Heart right ventricle (tissue), 16 donors: ENCODE data around the gene LPCAT3. TPM values are rescaled to one million over a fixed set of nuclear protein-coding genes. Genes with fewer than 3 reads are reported as not detected.

Experiments used
- ATAC-seq, 8 donors: fragments of 200-7000 bp; cut with Tn5 transposase; one replicate each; pipeline ENCODE4 v1.9.1; 2020; ENCODE audit warnings: mild to moderate bottlenecking in 8 of 8, moderate library complexity in 8 of 8, moderate number of reproducible peaks in 1 of 8
- DNase-seq, 2 donors: peaks; one replicate each; pipeline ENCODE4 v3.0.0-alpha.2; 2020
- H3K27ac ChIP-seq, 10 donors: fragments of 200-600 bp; sonication (generic) in 2 of 10; one replicate each; pipeline versions ENCODE4 v1.5.0 to v1.8.0; 2020 to 2022; ENCODE audit warnings: mild to moderate bottlenecking in 3 of 10
- H3K27me3 ChIP-seq, 7 donors: fragments of 200-600 bp; one replicate each; pipeline ENCODE4 v1.8.0; 2021 to 2022; ENCODE audit warnings: mild to moderate bottlenecking in 2 of 7
- H3K36me3 ChIP-seq, 9 donors: fragments of 200-600 bp; sonication (generic) in 1 of 9; one replicate each; pipeline versions ENCODE4 v1.5.0 to v1.8.0; 2020 to 2022; ENCODE audit warnings: mild to moderate bottlenecking in 2 of 9
- H3K4me1 ChIP-seq, 9 donors: fragments of 200-600 bp; sonication (generic) in 1 of 9; one replicate each; pipeline versions ENCODE4 v1.5.0 to v1.8.0; 2020 to 2022; ENCODE audit warnings: mild to moderate bottlenecking in 4 of 9
- H3K4me3 ChIP-seq, 10 donors: fragments of 200-600 bp; sonication (generic) in 2 of 10; one replicate each; pipeline versions ENCODE4 v1.5.0 to v1.8.0; 2020 to 2022; ENCODE audit warnings: mild to moderate bottlenecking in 7 of 10, moderate library complexity in 2 of 10
- H3K9me3 ChIP-seq, 11 donors: fragments of 200-600 bp in 10 of 11; sonication (generic) in 2 of 11; one replicate each; pipeline versions ENCODE4 v1.5.0 to v1.8.0; 2013 to 2022; ENCODE audit warnings: mild to moderate bottlenecking in 2 of 11, control low read depth in 1 of 11, moderate library complexity in 1 of 11
- WGBS, 2 donors: extraction: QIAGEN DNeasy Blood & Tissue Kit; methylation state at CpG; one replicate each; pipeline ENCODE4 v1.1.7; 2013; ENCODE audit warnings: inconsistent platforms in 1 of 2; 5-methylcytosine and 5-hydroxymethylcytosine counted together
- intact Hi-C, 10 donors: fragments of 100-400 bp; cut with DNase I; formaldehyde crosslinking; loops; one replicate each; pipeline versions ENCODE4 v1.11.1 to v1.14.2; 2022
- polyA plus RNA-seq, 2 donors: library from polyadenylated mRNA; stranded (reverse); fragments of 200-250 nt; gene quantifications; one replicate each; pipeline ENCODE4 v1.2.3, GENCODE V29; 2013
- total RNA-seq, 10 donors: library from RNA; stranded (reverse); fragmentation: NEBNext Ultra II Directional in 3 of 10; extraction: Animal tissue kit (Norgen Biotek cat#: 25700) in 3 of 10; gene quantifications; one replicate each; pipeline versions ENCODE4 v1.2.1 to v1.2.4, GENCODE V29; 2021 to 2023
- TF ChIP-seq, protein P1 (sequence below), 9 donors: fragments of 200-600 bp; sonication (generic) in 2 of 9; IDR thresholded peaks; one replicate each; pipeline versions ENCODE4 v1.5.0 to v1.8.0; 2021 to 2022; ENCODE audit warnings: antibody characterized with exemption in 9 of 9, mild to moderate bottlenecking in 5 of 9, moderate library complexity in 1 of 9
- donor health status: Arrhythmogenic right ventricular cardiomyopathy.
- donor health status: ischemic (EF 13 %, LVEDD 7.1; RV severe dilation, severe dysfunction).
- donor health status: healthy with polysubstance abuse.
- donor health status: DM: no; HTN: yes; CAD: no.
- donor health status: DM: no; HTN: no; CAD: no.
- donor health status: ischemic (EF 25% LVEDD 6.9; RV normal size, moderate dysfunction).
- donor health status: ischemic (EF 25% LVEDD 5.7; RV mildly dilated, moderate dysfunction).
- donor health status: healthy.
- donor health status: DM: yes; HTN: yes; CAD: no.
- donor health status: Ischemic cardiomyopathy.
- donor health status: ischemic (EF 35%, LVEDD 5.7; RV mildly dilated, moderate dysfunction).
- donor health status: nonischemic (EF 11% LVEDD 7.7; RV severe dilation, severe dysfunction).
- donor health status: DM: yes; HTN: yes; CAD: no.
- donor health status: PGD.
- donor health status: ischemic (EF 29% LVEDD 5.4; RV normal size, mild dysfunction).
- donor health status: nonischemic (EF 23%, LVEDD 6.1; RV moderate dilation, normal function).

LPCAT3 gene
- total and polyA plus RNA-seq, 12 donors = 19.9 to 65.8 (median 35.5) TPM

DNA sequence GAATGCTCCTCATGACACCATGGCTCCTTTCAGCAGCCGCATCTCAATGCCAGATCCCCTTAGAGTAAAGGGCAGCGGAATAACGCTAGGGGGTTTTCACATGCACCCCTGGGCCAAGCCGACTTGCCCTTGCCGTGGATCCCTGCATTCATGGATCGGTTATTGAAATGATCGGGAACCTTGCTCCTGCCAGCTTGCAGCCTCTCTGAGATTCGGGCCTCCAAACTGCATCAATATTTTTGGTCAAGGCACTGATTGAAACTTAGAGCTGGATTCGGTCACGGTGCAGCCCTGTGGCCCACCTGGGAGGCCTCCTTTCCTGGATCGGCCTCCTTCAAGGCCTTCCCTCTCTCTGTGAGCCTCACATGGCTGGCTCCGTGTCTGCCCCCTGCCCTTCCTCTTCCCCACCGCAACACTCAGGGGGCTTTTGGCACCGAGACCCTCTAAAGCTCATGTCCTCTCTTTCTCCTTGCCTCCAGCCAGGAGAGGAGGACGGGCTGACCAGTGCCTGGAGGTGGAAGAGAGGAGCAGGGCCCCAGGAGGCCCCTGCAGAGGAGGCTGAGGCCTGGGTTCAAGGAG is 65.3 kb downstream of the LPCAT3 start:
- Histone ChIP-seq H3K4me1 (peaks cover 0 to 84% (median 16%) of the 10 kb centered on the region in 9 donors), H3K27me3 (no peaks in the 10 kb centered on the region), H3K36me3 (peaks cover 0 to 48% (median 0%) of the 10 kb centered on the region in 9 donors), H3K9me3 (no peaks in the 10 kb centered on the region), H3K4me3 (peak overlapping the region in 6 of 10 donors; percentile 37 to 80 (median 42)), H3K27ac (peak overlapping the region in 8 of 10 donors; percentile 1 to 98 (median 76))
- 80 to 86% methylated on average over 15 of the region's 15 CpGs for WGBS, 2 donors
- TF ChIP-seq, protein P1, sequence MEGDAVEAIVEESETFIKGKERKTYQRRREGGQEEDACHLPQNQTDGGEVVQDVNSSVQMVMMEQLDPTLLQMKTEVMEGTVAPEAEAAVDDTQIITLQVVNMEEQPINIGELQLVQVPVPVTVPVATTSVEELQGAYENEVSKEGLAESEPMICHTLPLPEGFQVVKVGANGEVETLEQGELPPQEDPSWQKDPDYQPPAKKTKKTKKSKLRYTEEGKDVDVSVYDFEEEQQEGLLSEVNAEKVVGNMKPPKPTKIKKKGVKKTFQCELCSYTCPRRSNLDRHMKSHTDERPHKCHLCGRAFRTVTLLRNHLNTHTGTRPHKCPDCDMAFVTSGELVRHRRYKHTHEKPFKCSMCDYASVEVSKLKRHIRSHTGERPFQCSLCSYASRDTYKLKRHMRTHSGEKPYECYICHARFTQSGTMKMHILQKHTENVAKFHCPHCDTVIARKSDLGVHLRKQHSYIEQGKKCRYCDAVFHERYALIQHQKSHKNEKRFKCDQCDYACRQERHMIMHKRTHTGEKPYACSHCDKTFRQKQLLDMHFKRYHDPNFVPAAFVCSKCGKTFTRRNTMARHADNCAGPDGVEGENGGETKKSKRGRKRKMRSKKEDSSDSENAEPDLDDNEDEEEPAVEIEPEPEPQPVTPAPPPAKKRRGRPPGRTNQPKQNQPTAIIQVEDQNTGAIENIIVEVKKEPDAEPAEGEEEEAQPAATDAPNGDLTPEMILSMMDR (IDR thresholded peaks at IDR 0.05) = no peak
- intact Hi-C loops = loop anchor here in 1 of 10 donors (10.0 kb wide), 1 partner anchor 162 kb away; no protein-coding TSS in a partner anchor
- no peak for DNase-seq
- ATAC-seq = no peak

DNA sequence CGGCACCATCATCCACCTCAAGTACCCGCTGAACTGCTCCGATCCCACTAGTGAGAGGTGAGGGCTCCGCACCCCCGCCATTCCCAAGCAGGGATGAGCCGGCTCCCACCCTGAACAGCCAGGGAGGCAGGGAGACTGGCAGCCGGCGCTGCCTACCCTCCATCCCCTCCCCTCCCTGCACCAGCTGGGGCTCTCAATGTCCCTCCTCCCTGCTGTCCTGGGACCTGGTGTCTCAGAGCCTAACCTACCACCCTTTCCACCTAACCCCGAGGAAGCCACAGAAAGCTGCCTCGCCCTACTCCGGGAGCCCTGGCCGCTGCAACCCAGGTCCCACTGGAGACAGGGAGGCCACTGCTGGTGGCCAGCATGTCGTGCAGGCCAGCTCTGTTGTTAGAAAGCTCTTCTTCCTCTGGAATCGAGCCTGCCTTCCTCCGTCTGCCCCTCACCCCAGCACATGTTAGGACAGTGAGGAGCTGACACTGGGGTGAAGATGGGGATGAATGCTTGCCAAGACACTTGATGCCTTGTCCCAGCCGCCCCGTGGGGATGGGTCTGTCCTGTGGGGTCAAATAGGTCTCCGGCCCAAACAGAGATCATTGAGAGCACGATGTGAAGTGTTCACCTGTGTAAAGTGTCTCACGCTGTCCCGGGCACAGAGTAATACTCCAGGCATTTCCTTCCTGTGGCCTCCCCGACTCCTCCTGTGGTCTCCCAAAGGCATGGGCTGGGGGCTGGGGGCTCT is 66.0 kb downstream of the LPCAT3 start:
- H3K9me3 ChIP-seq = no peaks in the 10 kb centered on the region
- WGBS, 2 donors = 67 to 72% methylated on average over 22 of the region's 22 CpGs
- DNase-seq (no peak), ATAC-seq (no peak)
- H3K4me1 ChIP-seq = peaks cover 0 to 82% (median 13%) of the 10 kb centered on the region in 9 donors
- peak overlapping the region in 8 of 10 donors; percentile 12 to 80 (median 40) for H3K4me3 ChIP-seq
- H3K36me3 ChIP-seq = peaks cover 0 to 41% (median 0%) of the 10 kb centered on the region in 9 donors
- H3K27me3 ChIP-seq = no peaks in the 10 kb centered on the region
- intact Hi-C loops = loop anchor here in 1 of 10 donors (10.0 kb wide), 1 partner anchor 163 kb away; no protein-coding TSS in a partner anchor
- TF ChIP-seq, protein P1 (IDR thresholded peaks at IDR 0.05) = no peak
- H3K27ac ChIP-seq = peak overlapping the region in 7 of 10 donors; percentile 21 to 98 (median 75)

DNA sequence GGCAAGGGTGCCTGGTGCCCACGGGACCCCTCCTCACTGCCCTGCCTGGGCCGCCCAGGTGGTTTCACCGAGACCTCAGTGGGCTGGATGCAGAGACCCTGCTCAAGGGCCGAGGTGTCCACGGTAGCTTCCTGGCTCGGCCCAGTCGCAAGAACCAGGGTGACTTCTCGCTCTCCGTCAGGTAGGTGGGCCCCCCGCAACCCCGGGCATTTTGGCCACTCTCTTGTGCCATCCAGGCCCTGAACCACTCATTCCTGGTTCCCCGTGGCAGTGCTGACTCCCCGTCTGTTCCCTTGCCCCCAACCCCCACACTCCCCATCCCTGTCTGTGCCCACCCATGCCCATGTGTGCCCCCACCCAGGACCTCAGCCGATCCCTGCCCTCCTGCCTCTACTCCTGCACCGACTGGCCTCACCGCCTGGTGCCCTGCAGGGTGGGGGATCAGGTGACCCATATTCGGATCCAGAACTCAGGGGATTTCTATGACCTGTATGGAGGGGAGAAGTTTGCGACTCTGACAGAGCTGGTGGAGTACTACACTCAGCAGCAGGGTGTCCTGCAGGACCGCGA is 66.6 kb downstream of the LPCAT3 start:
- TF ChIP-seq, protein P1 (IDR thresholded peaks at IDR 0.05) = no peak
- H3K4me1 ChIP-seq = peaks cover 0 to 82% (median 15%) of the 10 kb centered on the region in 9 donors
- H3K36me3 ChIP-seq = peaks cover 0 to 35% (median 0%) of the 10 kb centered on the region in 9 donors
- intact Hi-C loops = loop anchor here in 1 of 10 donors (10.0 kb wide), 1 partner anchor 163 kb away; no protein-coding TSS in a partner anchor
- H3K9me3 ChIP-seq = no peaks in the 10 kb centered on the region
- peak overlapping the region in 7 of 10 donors; percentile 18 to 98 (median 75) for H3K27ac ChIP-seq
- DNase-seq (no peak), ATAC-seq (no peak)
- H3K27me3 ChIP-seq = no peaks in the 10 kb centered on the region
- H3K4me3 ChIP-seq = peak overlapping the region in 9 of 10 donors; percentile 8 to 80 (median 37)
- WGBS, 2 donors = 85 to 94% methylated on average over 20 of the region's 20 CpGs
